Activated T-cell treated with anti-CD3 and anti-CD28 coated beads, Interleukin-2, amount 50 U/mL, for 72 hours (primary cell): ENCODE measurements around the gene MYF6. TPM values are rescaled to one million over a fixed set of nuclear protein-coding genes. Genes with fewer than 3 reads are reported as not detected.

Source experiments
- ATAC-seq, 2 donors: fragments of 150-1000 bp; cut with Tn5 transposase; replicated peaks in 1 of 2; 2 replicates each; pipeline ENCODE4 v1.10.0; 2021; ENCODE audit warnings: moderate library complexity in 2 of 2, mild to moderate bottlenecking in 1 of 2
- DNase-seq, 2 donors: peaks; one replicate each; pipeline ENCODE4 v3.0.0; 2021 to 2022; ENCODE audit warnings: mixed read lengths in 1 of 2
- H3K27ac Mint-ChIP-seq: one replicate; pipeline ENCODE4 v1.8.0; 2022; ENCODE audit warnings: mild to moderate bottlenecking, moderate library complexity, mixed read lengths
- H3K27me3 Mint-ChIP-seq: one replicate; pipeline ENCODE4 v1.8.0; 2022; ENCODE audit warnings: low read depth, mixed read lengths
- H3K36me3 Mint-ChIP-seq, 2 donors: one replicate each; pipeline ENCODE4 v1.8.0; 2022; ENCODE audit warnings: mixed read lengths in 2 of 2, mild to moderate bottlenecking in 1 of 2; ENCODE audit not compliant: insufficient read depth in 2 of 2
- H3K4me1 Mint-ChIP-seq: one replicate; pipeline ENCODE4 v1.8.0; 2022; ENCODE audit warnings: low read depth, mixed read lengths
- H3K4me3 Mint-ChIP-seq, 2 donors: one replicate each; pipeline ENCODE4 v1.8.0; 2022; ENCODE audit warnings: mild to moderate bottlenecking in 2 of 2, mixed read lengths in 2 of 2, moderate library complexity in 2 of 2
- H3K9me3 Mint-ChIP-seq, 2 donors: one replicate each; pipeline ENCODE4 v1.8.0; 2022; ENCODE audit warnings: mixed read lengths in 2 of 2
- total RNA-seq, 2 donors: library from RNA; stranded (reverse); gene quantifications; one replicate each; pipeline ENCODE4 v1.2.3, GENCODE V29; 2022

Gene MYF6
- total RNA-seq, 2 donors from 2014 or later = not detected

DNA sequence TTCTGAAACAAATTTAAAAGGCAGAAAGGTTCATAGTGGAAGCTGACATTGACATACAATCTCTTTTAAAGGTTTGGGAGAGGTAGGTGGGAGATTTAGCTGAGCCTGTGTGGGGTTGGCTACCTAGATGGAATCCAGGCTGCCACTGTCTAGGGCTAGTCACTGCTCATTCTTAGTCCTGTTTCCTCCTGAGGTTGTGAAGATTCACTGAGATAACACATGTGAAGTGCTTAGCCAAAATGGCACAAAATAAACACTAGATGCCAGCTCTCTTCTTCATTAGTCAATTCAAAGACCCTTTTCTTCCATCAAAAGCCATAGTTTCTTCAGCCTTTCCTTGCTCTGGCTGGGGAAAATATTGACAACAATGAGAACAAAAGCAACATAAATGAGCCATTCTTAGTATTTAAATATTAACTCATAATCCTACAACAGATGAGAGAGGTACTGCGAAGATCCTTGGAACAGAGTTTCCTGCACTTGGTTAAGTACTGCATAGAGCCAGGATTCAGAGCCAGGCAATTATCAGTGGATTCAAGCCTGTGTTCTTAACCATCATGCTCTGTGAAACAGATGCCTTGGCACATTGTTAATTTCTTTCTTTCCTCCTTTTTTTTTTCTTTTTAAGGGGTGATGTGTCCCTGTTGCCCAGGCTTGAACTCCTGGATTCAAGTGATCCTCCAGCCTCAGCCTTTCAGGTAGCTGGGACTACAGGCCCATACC lies 3.5 kb downstream of the MYF6 start:
- Mint-ChIP-seq H3K27me3 (peaks cover 62% of the 10 kb centered on the region), H3K4me1 (no peaks in the 10 kb centered on the region), H3K4me3 (no peak overlapping the region), H3K9me3 (peaks cover under 1 to 1% of the 10 kb centered on the region in 2 donors), H3K36me3 (peaks cover 0 to 2% of the 10 kb centered on the region in 2 donors), H3K27ac (no peak overlapping the region)
- ATAC-seq = no peak
- no peak for DNase-seq

DNA sequence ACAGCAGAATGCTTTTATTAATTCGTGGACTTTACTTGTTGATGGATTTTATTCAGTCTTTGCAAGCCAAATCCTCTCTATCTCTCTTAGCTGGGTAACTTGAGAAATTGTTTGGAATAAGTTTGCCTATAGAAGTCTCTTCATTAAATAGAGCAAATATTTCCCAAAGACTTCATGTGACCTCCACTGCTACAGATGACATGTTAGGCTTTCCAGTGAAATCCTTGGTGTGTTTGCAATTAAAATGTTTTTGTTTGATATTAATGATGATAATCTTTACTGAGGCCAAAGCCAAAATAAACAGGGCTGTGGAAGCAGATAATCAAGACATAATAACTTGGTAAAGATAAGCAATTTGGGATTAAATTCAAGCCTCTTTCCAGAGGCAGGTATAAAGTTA lies 4.4 kb downstream of the MYF6 start:
- H3K27ac Mint-ChIP-seq = no peak overlapping the region
- H3K9me3 Mint-ChIP-seq = peaks cover 1 to 2% of the 10 kb centered on the region in 2 donors
- H3K36me3 Mint-ChIP-seq = peaks cover 0 to 4% of the 10 kb centered on the region in 2 donors
- DNase-seq (no peak), ATAC-seq (no peak)
- H3K27me3 Mint-ChIP-seq = peaks cover 62% of the 10 kb centered on the region
- no peaks in the 10 kb centered on the region for H3K4me1 Mint-ChIP-seq
- H3K4me3 Mint-ChIP-seq = no peak overlapping the region

DNA sequence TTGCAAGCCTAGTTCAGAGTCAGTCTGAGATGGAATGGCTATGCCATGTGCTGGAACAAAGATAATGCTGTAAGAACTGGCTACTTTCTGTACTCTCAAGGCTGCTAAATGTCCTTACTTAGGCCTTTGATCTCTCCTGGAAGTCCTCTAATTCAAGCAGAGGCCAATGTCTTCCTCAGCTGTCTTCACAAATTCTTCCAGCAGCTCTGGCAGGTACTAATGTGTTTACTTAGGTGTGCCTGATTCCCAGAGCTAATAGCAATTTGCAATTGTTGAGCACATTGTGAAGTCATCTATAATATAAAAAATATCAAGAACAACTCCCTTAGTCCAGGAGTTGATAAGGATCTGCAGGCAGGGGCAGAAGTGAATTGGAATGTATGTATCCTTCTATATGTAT lies 5.4 kb downstream of the MYF6 start:
- Mint-ChIP-seq H3K4me1 (no peaks in the 10 kb centered on the region), H3K27ac (no peak overlapping the region), H3K27me3 (peaks cover 52% of the 10 kb centered on the region), H3K9me3 (peaks cover 1 to 2% of the 10 kb centered on the region in 2 donors), H3K36me3 (peaks cover 0 to 4% of the 10 kb centered on the region in 2 donors), H3K4me3 (no peak overlapping the region)
- no peak for ATAC-seq
- no peak for DNase-seq

DNA sequence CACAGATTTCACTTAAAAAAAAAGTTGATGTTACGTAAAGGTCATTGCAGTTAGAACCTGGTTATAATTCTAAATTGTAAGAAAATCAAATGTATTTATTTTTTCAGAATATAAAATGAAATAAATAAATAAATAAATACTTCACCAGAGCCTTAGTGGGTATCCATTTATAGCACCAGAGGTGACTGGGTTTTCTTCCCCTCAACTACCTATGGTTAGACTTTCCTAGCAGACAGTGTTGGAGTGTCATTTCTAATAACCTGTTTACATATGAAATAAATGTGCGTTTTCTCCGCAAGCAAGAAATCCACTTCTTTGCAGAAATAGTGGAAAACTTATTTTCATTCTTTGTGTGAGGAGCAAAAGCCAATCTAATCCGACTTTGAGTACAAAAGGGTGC lies 6.0 kb downstream of the MYF6 start:
- no peak overlapping the region for H3K27ac Mint-ChIP-seq
- peaks cover 1 to 2% of the 10 kb centered on the region in 2 donors for H3K9me3 Mint-ChIP-seq
- no peak for ATAC-seq
- H3K4me3 Mint-ChIP-seq = no peak overlapping the region
- no peaks in the 10 kb centered on the region for H3K4me1 Mint-ChIP-seq
- peaks cover 0 to 4% of the 10 kb centered on the region in 2 donors for H3K36me3 Mint-ChIP-seq
- no peak for DNase-seq
- H3K27me3 Mint-ChIP-seq = peaks cover 51% of the 10 kb centered on the region

DNA sequence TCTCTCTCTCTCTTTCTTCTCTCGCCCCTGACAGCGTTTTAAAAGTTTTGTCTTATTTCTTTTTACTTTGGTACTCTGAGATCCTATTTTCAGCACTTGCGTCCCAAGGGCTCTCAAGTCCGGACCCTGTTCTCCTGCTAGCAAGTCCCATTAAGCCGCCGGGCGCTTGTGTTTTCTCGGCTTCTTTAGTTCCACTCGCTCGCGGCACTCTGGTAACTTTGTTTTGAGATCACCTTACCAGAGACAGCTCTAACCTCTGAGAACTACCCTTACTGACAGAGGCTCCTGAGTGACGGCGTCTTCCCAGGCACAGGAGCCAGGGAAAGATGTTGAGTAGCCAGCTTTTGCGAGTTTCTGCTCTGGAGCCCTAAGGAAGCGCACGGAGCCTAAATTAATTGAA lies 6.6 kb downstream of the MYF6 start:
- Mint-ChIP-seq H3K9me3 (peaks cover 1 to 2% of the 10 kb centered on the region in 2 donors), H3K4me3 (no peak overlapping the region), H3K27ac (no peak overlapping the region), H3K4me1 (no peaks in the 10 kb centered on the region), H3K27me3 (peaks cover 44% of the 10 kb centered on the region), H3K36me3 (peaks cover 0 to 4% of the 10 kb centered on the region in 2 donors)
- ATAC-seq (no peak), DNase-seq (no peak)

DNA sequence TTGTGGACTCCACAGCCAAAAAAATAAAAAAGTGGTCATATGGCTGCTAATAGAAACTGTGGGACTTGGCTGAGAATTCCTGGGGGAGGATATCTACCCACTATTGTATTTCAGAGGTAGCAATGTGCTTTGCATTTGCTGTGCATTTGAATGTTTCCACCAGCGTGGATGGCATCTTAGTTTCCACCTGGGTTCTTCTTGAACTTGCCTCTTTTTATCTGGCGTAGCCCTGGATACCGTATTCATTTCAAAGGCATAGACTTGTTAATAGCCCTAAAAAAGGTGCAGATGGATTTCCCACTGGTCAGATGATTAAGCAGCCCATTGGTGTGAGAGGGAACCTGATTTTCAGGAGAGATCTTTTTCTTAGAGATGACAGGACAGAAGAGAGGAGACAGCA lies 7.4 kb downstream of the MYF6 start:
- Mint-ChIP-seq H3K27ac (no peak overlapping the region), H3K4me3 (no peak overlapping the region), H3K27me3 (peaks cover 38% of the 10 kb centered on the region), H3K4me1 (no peaks in the 10 kb centered on the region), H3K9me3 (peaks cover 1 to 2% of the 10 kb centered on the region in 2 donors), H3K36me3 (peaks cover 0 to 4% of the 10 kb centered on the region in 2 donors)
- ATAC-seq (no peak), DNase-seq (no peak)

DNA sequence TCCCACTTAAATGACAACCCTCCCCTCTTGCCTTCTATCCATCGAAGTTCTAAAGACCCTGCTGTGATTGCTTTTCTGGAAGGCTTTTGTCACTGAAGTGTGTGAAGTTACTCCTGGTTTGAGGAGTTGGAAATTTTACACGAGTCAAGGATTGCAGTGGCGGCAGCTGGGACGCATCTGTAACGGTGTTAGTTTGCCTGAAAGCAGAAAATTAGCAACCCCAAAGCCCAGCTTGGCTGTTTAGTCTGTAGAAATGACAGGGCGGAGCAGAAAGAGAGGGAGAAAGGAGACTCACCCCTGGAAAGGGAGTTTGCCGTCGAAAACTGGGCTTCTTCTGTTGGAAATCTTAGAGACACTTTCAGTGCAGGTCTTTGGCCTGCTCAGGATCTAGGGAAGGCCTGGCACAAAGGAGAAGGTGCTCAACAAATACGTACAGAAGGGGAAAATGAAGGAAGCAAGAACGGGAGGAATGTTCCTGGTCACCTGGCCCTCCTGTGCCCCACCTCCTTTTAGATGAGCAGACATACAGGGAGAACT lies 8.3 kb downstream of the MYF6 start:
- peaks cover 1 to 2% of the 10 kb centered on the region in 2 donors for H3K9me3 Mint-ChIP-seq
- no peak for ATAC-seq

DNA sequence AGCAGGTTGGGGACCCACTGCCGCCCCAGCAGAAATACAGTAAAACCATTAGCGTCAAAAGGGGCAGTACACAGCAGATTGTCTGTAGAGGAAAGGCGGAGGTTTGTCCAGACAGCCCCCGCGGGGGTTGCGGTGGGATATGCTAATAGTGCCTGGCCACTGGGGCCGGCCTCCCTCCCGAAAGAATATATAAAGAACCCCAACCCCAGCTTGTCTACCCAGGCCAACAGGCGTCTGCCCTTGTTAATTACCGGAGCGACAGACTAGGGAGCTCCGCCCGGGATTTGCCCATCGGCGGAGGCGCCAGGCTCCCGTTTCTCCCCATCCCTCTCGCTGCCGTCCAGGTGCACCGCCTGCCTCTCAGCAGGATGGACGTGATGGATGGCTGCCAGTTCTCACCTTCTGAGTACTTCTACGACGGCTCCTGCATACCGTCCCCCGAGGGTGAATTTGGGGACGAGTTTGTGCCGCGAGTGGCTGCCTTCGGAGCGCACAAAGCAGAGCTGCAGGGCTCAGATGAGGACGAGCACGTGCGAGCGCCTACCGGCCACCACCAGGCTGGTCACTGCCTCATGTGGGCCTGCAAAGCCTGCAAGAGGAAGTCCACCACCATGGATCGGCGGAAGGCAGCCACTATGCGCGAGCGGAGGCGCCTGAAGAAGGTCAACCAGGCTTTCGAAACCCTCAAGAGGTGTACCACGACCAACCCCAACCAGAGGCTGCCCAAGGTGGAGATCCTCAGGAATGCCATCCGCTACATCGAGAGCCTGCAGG lies 9.4 kb downstream of the MYF6 start, which contains the start of gene MYF5:
Gene MYF5, plus strand, starts transcription at position 217 of the 774 bp plus-strand sequence. Its CDS starts 152 bp downstream, at position 369.
- no peak within 1 kb of the TSS for H3K4me3 Mint-ChIP-seq
- peaks cover 30% of the 10 kb centered on the region for H3K27me3 Mint-ChIP-seq
- DNase-seq = no peak
- H3K9me3 Mint-ChIP-seq = peaks cover 1 to 2% of the 10 kb centered on the region in 2 donors
- no peaks in the 10 kb centered on the region for H3K4me1 Mint-ChIP-seq
- H3K27ac Mint-ChIP-seq = no peak within 1 kb of the TSS
- no peak for ATAC-seq
- H3K36me3 Mint-ChIP-seq = peaks cover 0 to 4% of the 10 kb centered on the region in 2 donors

More for the DNA sequence above, 8.3 kb downstream of the MYF6 start:
- H3K4me3 Mint-ChIP-seq = no peak overlapping the region
- H3K27ac Mint-ChIP-seq = no peak overlapping the region
- H3K36me3 Mint-ChIP-seq = peaks cover 0 to 4% of the 10 kb centered on the region in 2 donors
- DNase-seq = no peak
- H3K27me3 Mint-ChIP-seq = peaks cover 30% of the 10 kb centered on the region
- no peaks in the 10 kb centered on the region for H3K4me1 Mint-ChIP-seq

DNA sequence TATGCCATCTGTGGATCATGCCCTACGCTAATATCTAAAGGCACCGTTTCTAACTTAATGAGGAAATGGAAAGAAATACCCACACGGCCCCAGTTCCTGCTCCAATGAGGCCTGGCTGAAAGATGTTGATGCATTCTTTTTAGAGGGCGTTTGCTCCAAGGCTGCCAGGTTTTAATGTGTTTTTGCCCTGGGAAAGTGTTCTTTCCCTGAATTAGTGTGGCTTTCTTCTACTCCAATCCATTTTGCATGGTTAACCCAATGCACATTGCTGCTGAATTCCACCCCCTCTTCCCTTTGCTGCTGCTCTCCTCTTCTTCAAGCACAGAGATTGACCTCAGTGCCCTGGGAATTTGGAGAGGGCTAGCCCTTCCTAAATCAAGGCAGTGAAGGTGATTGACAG lies 10.4 kb downstream of the MYF6 start:
- no peak for ATAC-seq
- H3K9me3 Mint-ChIP-seq = peaks cover 1 to 2% of the 10 kb centered on the region in 2 donors

DNA sequence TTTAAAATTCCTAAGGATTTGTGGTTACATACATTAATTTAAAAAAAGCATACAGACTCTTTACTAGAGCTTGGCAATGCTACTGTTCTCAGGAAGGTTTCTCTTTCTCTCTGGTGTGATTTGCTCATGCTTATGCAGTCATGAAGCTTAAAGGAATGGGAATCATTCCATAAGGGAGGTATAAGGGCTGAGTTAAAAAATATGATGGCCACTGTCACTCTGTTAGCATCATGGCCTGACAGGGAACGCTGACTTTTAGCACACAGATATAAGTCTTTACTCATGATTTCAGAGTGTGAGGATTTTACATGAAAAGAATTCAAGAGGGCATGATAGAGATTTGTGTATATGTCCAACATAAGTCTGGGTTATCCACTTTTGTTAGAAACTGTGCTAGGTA lies 13.1 kb downstream of the MYF6 start:
- H3K9me3 Mint-ChIP-seq = peaks cover 0 to 2% of the 10 kb centered on the region in 2 donors
- ATAC-seq (no peak), DNase-seq (no peak)
- no peaks in the 10 kb centered on the region for H3K4me1 Mint-ChIP-seq
- no peak overlapping the region for H3K4me3 Mint-ChIP-seq
- H3K36me3 Mint-ChIP-seq = peaks cover 0 to 2% of the 10 kb centered on the region in 2 donors
- peaks cover 8% of the 10 kb centered on the region for H3K27me3 Mint-ChIP-seq
- H3K27ac Mint-ChIP-seq = no peak overlapping the region

More for the DNA sequence above, 10.4 kb downstream of the MYF6 start:
- no peak for DNase-seq
- peaks cover 0 to 4% of the 10 kb centered on the region in 2 donors for H3K36me3 Mint-ChIP-seq
- no peaks in the 10 kb centered on the region for H3K4me1 Mint-ChIP-seq
- peaks cover 30% of the 10 kb centered on the region for H3K27me3 Mint-ChIP-seq
- H3K27ac Mint-ChIP-seq = no peak overlapping the region
- H3K4me3 Mint-ChIP-seq = no peak overlapping the region

DNA sequence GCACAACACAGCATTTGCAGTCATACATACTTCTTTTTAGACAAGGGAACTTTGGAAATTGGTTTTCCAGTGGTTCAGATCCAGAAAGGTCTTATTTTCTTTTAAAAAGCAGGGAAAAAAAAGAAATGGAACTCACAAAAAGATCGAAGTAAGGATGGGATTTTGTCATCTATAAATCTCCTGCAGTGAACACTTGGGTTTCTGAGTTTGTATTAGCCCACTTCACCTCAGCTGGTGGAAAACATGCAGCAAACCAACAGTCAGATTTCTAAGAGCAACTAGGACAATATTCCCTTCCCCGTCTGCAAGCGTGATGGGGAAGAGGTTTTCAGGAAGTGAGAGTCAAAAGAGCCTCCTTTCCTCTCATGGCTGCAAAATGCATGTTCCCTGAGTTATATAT lies 13.9 kb downstream of the MYF6 start:
- Mint-ChIP-seq H3K4me3 (no peak overlapping the region), H3K4me1 (no peaks in the 10 kb centered on the region), H3K9me3 (peaks cover 0 to 3% of the 10 kb centered on the region in 2 donors), H3K36me3 (peaks cover 0 to 2% of the 10 kb centered on the region in 2 donors), H3K27ac (no peak overlapping the region), H3K27me3 (peaks cover under 1% of the 10 kb centered on the region)
- ATAC-seq = no peak
- no peak for DNase-seq

DNA sequence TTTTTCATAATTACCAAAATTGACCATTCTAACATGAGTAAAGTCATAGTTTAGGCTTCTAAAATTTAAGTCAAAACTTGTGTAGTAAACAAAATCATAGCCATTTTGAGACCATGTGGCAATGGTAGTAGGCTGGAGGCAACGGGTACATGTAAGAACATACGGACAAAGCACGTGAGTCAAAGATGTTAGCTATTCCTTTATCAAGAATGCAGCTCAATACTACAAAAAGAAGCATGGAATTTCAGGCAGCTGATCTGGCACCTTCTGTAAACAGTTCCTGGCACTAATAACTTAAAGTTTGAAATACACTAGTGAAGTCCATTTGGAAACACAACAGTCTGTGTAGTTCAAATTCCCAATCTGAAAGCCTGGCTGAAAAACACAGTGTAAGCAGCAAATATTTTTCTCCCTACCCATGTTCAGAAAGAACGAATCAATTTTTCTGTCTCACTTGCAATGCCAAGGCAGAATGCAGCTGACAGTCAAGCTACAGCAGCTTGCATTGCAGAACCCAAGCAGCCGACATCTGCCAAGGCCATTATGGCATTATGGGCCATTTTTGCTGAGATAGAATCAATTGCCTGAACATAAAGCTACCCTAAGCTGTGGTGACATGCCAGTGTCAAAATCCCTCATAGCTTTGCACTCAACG lies 38.5 kb downstream of the MYF6 start:
- no peak overlapping the region for H3K27ac Mint-ChIP-seq
- H3K4me1 Mint-ChIP-seq = no peaks in the 10 kb centered on the region
- H3K36me3 Mint-ChIP-seq = no peaks in the 10 kb centered on the region
- ATAC-seq = no peak
- DNase-seq = no peak
- H3K4me3 Mint-ChIP-seq = no peak overlapping the region
- H3K9me3 Mint-ChIP-seq = peaks cover under 1 to 2% of the 10 kb centered on the region in 2 donors
- no peaks in the 10 kb centered on the region for H3K27me3 Mint-ChIP-seq

DNA sequence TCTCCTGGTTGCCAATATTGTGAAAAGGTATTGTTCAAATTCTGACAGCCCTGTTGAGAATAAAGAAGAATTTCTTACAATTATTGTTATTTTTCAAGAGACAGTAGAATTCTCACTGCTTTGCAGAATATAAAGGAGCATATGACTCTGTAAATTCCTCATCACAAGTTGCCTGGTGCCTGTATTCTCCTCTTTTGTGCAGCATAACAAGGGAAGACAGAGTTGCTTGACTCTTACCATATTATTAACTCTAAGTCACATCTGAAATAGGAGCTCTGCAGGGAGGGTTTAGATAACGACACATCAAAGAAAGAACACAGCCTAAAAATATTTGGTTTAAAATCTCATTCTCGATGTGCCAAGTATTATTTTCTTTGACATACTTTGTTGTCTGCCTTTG lies 40.4 kb downstream of the MYF6 start:
- Mint-ChIP-seq H3K9me3 (peaks cover 2% of the 10 kb centered on the region in 2 donors), H3K36me3 (no peaks in the 10 kb centered on the region), H3K4me1 (no peaks in the 10 kb centered on the region), H3K27ac (no peak overlapping the region), H3K4me3 (no peak overlapping the region), H3K27me3 (no peaks in the 10 kb centered on the region)
- no peak for DNase-seq
- no peak for ATAC-seq
